NOMO-1 treated with DMSO at 0.1 percent for 48 hours (cell line): ENCODE data around the gene KIAA1755.
"Not testable (repeated sequence)": the region's sequence is repeated elsewhere in the genome, so short reads cannot be mapped to it uniquely, and the experiment has no call there.

Experiments
- DNase-seq: peaks from one replicate; lab custom pipeline; 2025; ENCODE audit not compliant: unreplicated experiment; lab: John Stamatoyannopoulos, UW

The KIAA1755 gene

GRCh38 chr20:38291966-38292365 is 31.4 kb upstream of the KIAA1755 start:
- no peak for DNase-seq

- DNase-seq, result no peak
Measured at GRCh38 chr20:38290829-38291814, 30.6 kb upstream of the KIAA1755 start.

GRCh38 chr20:38286586-38287531 is 26.3 kb upstream of the KIAA1755 start:
- peak; percentile 26 for DNase-seq

- DNase-seq, result no peak
Measured at GRCh38 chr20:38284893-38285444, 24.4 kb upstream of the KIAA1755 start.

- not testable (repeated sequence) for DNase-seq
Measured at GRCh38 chr20:38284066-38284650, 23.6 kb upstream of the KIAA1755 start.

- DNase-seq, result no peak
Measured at GRCh38 chr20:38283236-38283635, 22.7 kb upstream of the KIAA1755 start.

GRCh38 chr20:38281176-38281915 is 20.8 kb upstream of the KIAA1755 start:
- DNase-seq, result not testable (repeated sequence)

GRCh38 chr20:38278763-38279162 is 18.2 kb upstream of the KIAA1755 start:
- DNase-seq, result no peak

GRCh38 chr20:38278131-38278530 is 17.6 kb upstream of the KIAA1755 start:
- DNase-seq, result no peak

- no peak for DNase-seq
Measured at GRCh38 chr20:38277691-38278090, 17.2 kb upstream of the KIAA1755 start.

GRCh38 chr20:38277285-38277684 is 16.8 kb upstream of the KIAA1755 start:
- no peak for DNase-seq

GRCh38 chr20:38275815-38276550 is 15.4 kb upstream of the KIAA1755 start:
- DNase-seq, result peak; percentile 84

- no peak for DNase-seq
Measured at GRCh38 chr20:38272961-38273360, 12.4 kb upstream of the KIAA1755 start.

GRCh38 chr20:38272398-38272797 is 11.9 kb upstream of the KIAA1755 start:
- no peak for DNase-seq

- DNase-seq, result no peak
Measured at GRCh38 chr20:38271608-38272120, 11.1 kb upstream of the KIAA1755 start.

GRCh38 chr20:38270869-38271605 is 10.5 kb upstream of the KIAA1755 start:
- DNase-seq, result no peak

GRCh38 chr20:38269715-38270114 is 9.2 kb upstream of the KIAA1755 start:
- no peak for DNase-seq

GRCh38 chr20:38269040-38269439 is 8.5 kb upstream of the KIAA1755 start:
- DNase-seq, result peak; percentile 26
